Effector memory CD4-positive, alpha-beta T cell (primary cell): Measurements from ENCODE around the gene FOXP1.

ENCODE experiments used
- DNase-seq, 3 donors: peaks; one replicate each; pipeline ENCODE4 v3.0.0-alpha.2; 2020
- H3K27ac ChIP-seq: 2 replicates; pipeline ENCODE4 v1.7.0; 2013; ENCODE audit warnings: mild to moderate bottlenecking, low read length, moderate library complexity; ENCODE audit not compliant: insufficient read depth, poor library complexity, severe bottlenecking
- H3K27me3 ChIP-seq: replicated peaks from 2 replicates; pipeline ENCODE4 v1.7.0; 2013; ENCODE audit warnings: mild to moderate bottlenecking, low read length; ENCODE audit not compliant: insufficient read depth, control insufficient read depth, poor library complexity, severe bottlenecking
- H3K36me3 ChIP-seq: 2 replicates; pipeline ENCODE4 v1.7.0; 2013; ENCODE audit warnings: mild to moderate bottlenecking, low read length, moderate library complexity; ENCODE audit not compliant: control insufficient read depth, insufficient read depth
- H3K4me1 ChIP-seq: 2 replicates; pipeline ENCODE4 v1.7.0; 2013; ENCODE audit warnings: low read length, mild to moderate bottlenecking; ENCODE audit not compliant: control insufficient read depth, insufficient read depth, poor library complexity, severe bottlenecking
- H3K4me3 ChIP-seq: 2 replicates; pipeline ENCODE4 v1.7.0; 2013; ENCODE audit warnings: low read length, low read depth, mild to moderate bottlenecking; ENCODE audit not compliant: insufficient read depth, poor library complexity, severe bottlenecking
- H3K9me3 ChIP-seq: 2 replicates; pipeline ENCODE4 v1.7.0; 2013; ENCODE audit warnings: mild to moderate bottlenecking, low read length, moderate library complexity; ENCODE audit not compliant: control insufficient read depth

FOXP1 gene

GRCh38 chr3:71581457-71582035 is 2.0 kb downstream of the FOXP1 start:
- Histone ChIP-seq H3K27me3 (no peaks in the 10 kb centered on the region), H3K36me3 (no peaks in the 10 kb centered on the region), H3K4me1 (peaks cover 10% of the 10 kb centered on the region), H3K9me3 (no peaks in the 10 kb centered on the region), H3K4me3 (peak overlapping the region; percentile 81), H3K27ac (peak overlapping the region; percentile 71)
- peak in 1 of 3 donors; percentile 3 for DNase-seq

GRCh38 chr3:71580636-71581456 is 2.7 kb downstream of the FOXP1 start:
- no peak overlapping the region for H3K27ac ChIP-seq
- H3K9me3 ChIP-seq: no peaks in the 10 kb centered on the region
- no peak for DNase-seq
- H3K4me3 ChIP-seq: peak overlapping the region; percentile 81
- peaks cover 6% of the 10 kb centered on the region for H3K4me1 ChIP-seq
- H3K27me3 ChIP-seq: no peaks in the 10 kb centered on the region
- no peaks in the 10 kb centered on the region for H3K36me3 ChIP-seq

GRCh38 chr3:71579935-71580406 is 3.6 kb downstream of the FOXP1 start:
- Histone ChIP-seq H3K36me3 (no peaks in the 10 kb centered on the region), H3K9me3 (no peaks in the 10 kb centered on the region), H3K4me3 (no peak overlapping the region), H3K27me3 (no peaks in the 10 kb centered on the region), H3K4me1 (peaks cover 6% of the 10 kb centered on the region), H3K27ac (no peak overlapping the region)
- no peak for DNase-seq

GRCh38 chr3:71579326-71579934 is 4.1 kb downstream of the FOXP1 start:
- no peaks in the 10 kb centered on the region for H3K9me3 ChIP-seq
- no peaks in the 10 kb centered on the region for H3K27me3 ChIP-seq
- no peaks in the 10 kb centered on the region for H3K36me3 ChIP-seq
- no peak overlapping the region for H3K27ac ChIP-seq
- DNase-seq: no peak
- H3K4me1 ChIP-seq: peaks cover 6% of the 10 kb centered on the region
- H3K4me3 ChIP-seq: no peak overlapping the region

GRCh38 chr3:71578054-71578751 is 5.3 kb downstream of the FOXP1 start:
- Histone ChIP-seq H3K9me3 (no peaks in the 10 kb centered on the region), H3K27ac (no peak overlapping the region), H3K27me3 (no peaks in the 10 kb centered on the region), H3K36me3 (no peaks in the 10 kb centered on the region), H3K4me3 (no peak overlapping the region), H3K4me1 (peaks cover 6% of the 10 kb centered on the region)
- DNase-seq: no peak

GRCh38 chr3:71577011-71577410 is 6.5 kb downstream of the FOXP1 start:
- H3K4me3 ChIP-seq: no peak overlapping the region
- no peak overlapping the region for H3K27ac ChIP-seq
- no peak for DNase-seq
- no peaks in the 10 kb centered on the region for H3K27me3 ChIP-seq
- H3K4me1 ChIP-seq: peaks cover 3% of the 10 kb centered on the region
- no peaks in the 10 kb centered on the region for H3K36me3 ChIP-seq
- no peaks in the 10 kb centered on the region for H3K9me3 ChIP-seq

- no peaks in the 10 kb centered on the region for H3K27me3 ChIP-seq
- no peaks in the 10 kb centered on the region for H3K36me3 ChIP-seq
- H3K4me3 ChIP-seq: no peak overlapping the region
- H3K4me1 ChIP-seq: no peaks in the 10 kb centered on the region
- H3K27ac ChIP-seq: no peak overlapping the region
- no peak for DNase-seq
- H3K9me3 ChIP-seq: no peaks in the 10 kb centered on the region
Observed at GRCh38 chr3:71575433-71575832, 8.1 kb downstream of the FOXP1 start.

GRCh38 chr3:71573181-71573580 is 10.3 kb downstream of the FOXP1 start:
- H3K9me3 ChIP-seq: no peaks in the 10 kb centered on the region
- no peak overlapping the region for H3K27ac ChIP-seq
- H3K36me3 ChIP-seq: no peaks in the 10 kb centered on the region
- no peaks in the 10 kb centered on the region for H3K4me1 ChIP-seq
- DNase-seq: no peak
- no peak overlapping the region for H3K4me3 ChIP-seq
- no peaks in the 10 kb centered on the region for H3K27me3 ChIP-seq

- Histone ChIP-seq H3K36me3 (no peaks in the 10 kb centered on the region), H3K9me3 (no peaks in the 10 kb centered on the region), H3K27ac (no peak overlapping the region), H3K4me3 (no peak overlapping the region), H3K27me3 (no peaks in the 10 kb centered on the region), H3K4me1 (no peaks in the 10 kb centered on the region)
- no peak for DNase-seq
Observed at GRCh38 chr3:71570546-71570945, 13.0 kb downstream of the FOXP1 start.
